Measurements from ENCODE around the gene SLC22A31.

Gene SLC22A31

GRCh38 chr16:89221604-89222003, 21.3 kb upstream of the SLC22A31 start:
- peaks cover 46% of the 10 kb centered on the region for H3K36me3 ChIP-seq
- H3K27ac ChIP-seq = no peak overlapping the region
- H3K9me3 ChIP-seq = peaks cover 3% of the 10 kb centered on the region
- H3K4me1 ChIP-seq (ENCODE audit: control insufficient read depth in 1 of 2, insufficient read depth in 1 of 2, low read depth in 1 of 2, low read length in 1 of 2) = peaks cover 11 to 13% of the 10 kb centered on the region in 2 experiments
- no peak overlapping the region for H3K4me3 ChIP-seq (ENCODE audit: low read depth in 1 of 2, low read length in 1 of 2)
- no peaks in the 10 kb centered on the region for H3K27me3 ChIP-seq
- TF ChIP-seq CTCF (IDR thresholded peaks at IDR 0.05) = no peak

- Histone ChIP-seq H3K4me1 (ENCODE audit: control insufficient read depth in 1 of 2, insufficient read depth in 1 of 2, low read depth in 1 of 2, low read length in 1 of 2) (peaks cover 18 to 19% of the 10 kb centered on the region in 2 experiments), H3K4me3 (ENCODE audit: low read depth in 1 of 2, low read length in 1 of 2) (no peak overlapping the region), H3K36me3 (peaks cover 33% of the 10 kb centered on the region), H3K9me3 (no peaks in the 10 kb centered on the region), H3K27ac (no peak overlapping the region), H3K27me3 (no peaks in the 10 kb centered on the region)
- TF ChIP-seq CTCF (IDR thresholded peaks at IDR 0.05) = no peak
Observed at GRCh38 chr16:89219365-89219764, 19.0 kb upstream of the SLC22A31 start.

GRCh38 chr16:89217388-89218191, 17.3 kb upstream of the SLC22A31 start, which contains the start of gene ZNF778:
Gene ZNF778, plus strand, starts transcription at chr16:89217703. Its CDS starts 3,425 bp downstream, at chr16:89221128.
- no peaks in the 10 kb centered on the region for H3K9me3 ChIP-seq
- H3K4me1 ChIP-seq (ENCODE audit: control insufficient read depth in 1 of 2, insufficient read depth in 1 of 2, low read depth in 1 of 2, low read length in 1 of 2) = peaks cover 18 to 19% of the 10 kb centered on the region in 2 experiments
- H3K36me3 ChIP-seq = peaks cover 15% of the 10 kb centered on the region
- TF ChIP-seq CTCF (IDR thresholded peaks at IDR 0.05) = peak; percentile 60
- H3K27ac ChIP-seq = peak within 1 kb of the TSS; percentile 99
- H3K27me3 ChIP-seq = no peaks in the 10 kb centered on the region
- H3K4me3 ChIP-seq (ENCODE audit: low read depth in 1 of 2, low read length in 1 of 2) = peak within 1 kb of the TSS; percentile 80 to 95

- H3K4me3 ChIP-seq (ENCODE audit: low read depth in 1 of 2, low read length in 1 of 2) = peak overlapping the region; percentile 80 to 95
- H3K27ac ChIP-seq = peak overlapping the region; percentile 99
- TF ChIP-seq CTCF (IDR thresholded peaks at IDR 0.05) = no peak
- peaks cover 18 to 19% of the 10 kb centered on the region in 2 experiments for H3K4me1 ChIP-seq (ENCODE audit: control insufficient read depth in 1 of 2, insufficient read depth in 1 of 2, low read depth in 1 of 2, low read length in 1 of 2)
- peaks cover 10% of the 10 kb centered on the region for H3K36me3 ChIP-seq
- no peaks in the 10 kb centered on the region for H3K27me3 ChIP-seq
- H3K9me3 ChIP-seq = no peaks in the 10 kb centered on the region
Observed at GRCh38 chr16:89217138-89217387, 16.7 kb upstream of the SLC22A31 start.

- Histone ChIP-seq H3K36me3 (peaks cover 6% of the 10 kb centered on the region), H3K4me3 (ENCODE audit: low read depth in 1 of 2, low read length in 1 of 2) (peak overlapping the region; percentile 80 to 95), H3K27me3 (no peaks in the 10 kb centered on the region), H3K9me3 (no peaks in the 10 kb centered on the region), H3K4me1 (ENCODE audit: control insufficient read depth in 1 of 2, insufficient read depth in 1 of 2, low read depth in 1 of 2, low read length in 1 of 2) (peaks cover 18 to 19% of the 10 kb centered on the region in 2 experiments), H3K27ac (peak overlapping the region; percentile 99)
- peak; percentile 58 for TF ChIP-seq CTCF (IDR thresholded peaks at IDR 0.05)
Observed at GRCh38 chr16:89216315-89217137, 16.2 kb upstream of the SLC22A31 start.
